ENCODE data around the gene GPT2. TPM values are rescaled to one million over a fixed set of nuclear protein-coding genes. Genes with fewer than 3 reads are reported as not detected.

GPT2 gene
- total RNA-seq, 1 donor from 2014 or later = 18.4 TPM

DNA sequence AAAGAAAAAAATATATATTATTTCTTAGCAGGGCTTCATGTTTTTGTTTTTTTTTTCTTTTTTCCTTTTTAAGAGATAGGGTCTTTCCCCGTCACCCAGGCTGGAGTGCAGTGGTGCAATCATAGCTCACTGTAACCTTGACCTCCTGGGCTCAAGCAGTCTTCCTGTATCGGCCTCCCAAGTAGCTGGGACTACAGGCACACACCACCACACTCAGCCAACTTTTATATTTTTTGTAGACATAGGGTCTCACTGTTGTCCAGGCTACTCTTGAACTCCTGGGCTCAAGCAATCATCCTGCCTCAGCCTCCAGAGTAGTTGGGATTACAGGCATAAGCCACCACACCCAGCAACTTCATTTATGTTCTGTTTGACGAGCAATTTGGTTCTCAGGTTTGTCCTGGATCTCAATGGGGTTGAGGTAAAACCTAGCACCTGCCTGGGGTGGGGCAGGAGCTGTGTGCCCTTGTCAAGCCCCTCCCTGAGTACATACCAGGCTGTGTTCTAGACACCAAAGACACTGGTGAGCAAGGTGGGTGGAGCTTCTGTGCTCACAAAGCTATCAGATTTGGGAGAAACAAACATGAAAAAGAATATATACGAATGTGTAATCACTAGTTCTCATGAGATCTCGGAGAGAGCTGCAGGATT, 19.2 kb downstream of the GPT2 start:
- H3K4me1 ChIP-seq = peaks cover 15% of the 10 kb centered on the region
- no peaks in the 10 kb centered on the region for H3K27me3 ChIP-seq
- no peaks in the 10 kb centered on the region for H3K36me3 ChIP-seq
- intact Hi-C loops (cut with DNase I) = no loop called here
- no peak for DNase-seq (ENCODE audit: extremely low spot score in 2 of 2)
- H3K9me3 ChIP-seq = no peaks in the 10 kb centered on the region
- TF ChIP-seq POLR2A (IDR thresholded peaks at IDR 0.05) (no peak), POLR2AphosphoS5 (IDR thresholded peaks at IDR 0.05; ENCODE audit: insufficient read depth in 1 of 2, low read depth in 1 of 2) (no peak)
- TF ChIP-seq, protein P1, sequence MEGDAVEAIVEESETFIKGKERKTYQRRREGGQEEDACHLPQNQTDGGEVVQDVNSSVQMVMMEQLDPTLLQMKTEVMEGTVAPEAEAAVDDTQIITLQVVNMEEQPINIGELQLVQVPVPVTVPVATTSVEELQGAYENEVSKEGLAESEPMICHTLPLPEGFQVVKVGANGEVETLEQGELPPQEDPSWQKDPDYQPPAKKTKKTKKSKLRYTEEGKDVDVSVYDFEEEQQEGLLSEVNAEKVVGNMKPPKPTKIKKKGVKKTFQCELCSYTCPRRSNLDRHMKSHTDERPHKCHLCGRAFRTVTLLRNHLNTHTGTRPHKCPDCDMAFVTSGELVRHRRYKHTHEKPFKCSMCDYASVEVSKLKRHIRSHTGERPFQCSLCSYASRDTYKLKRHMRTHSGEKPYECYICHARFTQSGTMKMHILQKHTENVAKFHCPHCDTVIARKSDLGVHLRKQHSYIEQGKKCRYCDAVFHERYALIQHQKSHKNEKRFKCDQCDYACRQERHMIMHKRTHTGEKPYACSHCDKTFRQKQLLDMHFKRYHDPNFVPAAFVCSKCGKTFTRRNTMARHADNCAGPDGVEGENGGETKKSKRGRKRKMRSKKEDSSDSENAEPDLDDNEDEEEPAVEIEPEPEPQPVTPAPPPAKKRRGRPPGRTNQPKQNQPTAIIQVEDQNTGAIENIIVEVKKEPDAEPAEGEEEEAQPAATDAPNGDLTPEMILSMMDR (IDR thresholded peaks at IDR 0.05) = no peak
- no peak overlapping the region for H3K4me3 ChIP-seq
- no peak overlapping the region for H3K27ac ChIP-seq

DNA sequence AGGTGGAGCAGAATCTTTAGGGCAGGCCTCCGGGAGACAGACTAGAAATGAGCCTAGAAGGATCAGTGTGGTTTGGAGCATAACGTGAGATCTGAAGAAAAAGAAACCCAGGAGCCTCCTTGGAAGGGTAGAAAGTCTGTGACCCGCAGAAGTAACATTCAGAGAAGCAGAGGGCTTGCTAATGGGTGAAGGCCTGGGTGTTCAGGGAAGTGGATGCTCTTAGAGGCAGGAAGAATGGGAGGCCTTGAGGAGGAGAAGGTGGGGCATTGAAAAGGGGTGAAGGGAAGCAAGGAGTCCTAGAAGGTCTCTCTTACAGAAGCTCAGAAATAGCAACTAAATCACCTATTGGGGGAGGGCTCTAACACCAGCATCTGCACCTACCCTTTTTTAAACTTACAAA, 20.3 kb downstream of the GPT2 start:
- Histone ChIP-seq H3K27ac (no peak overlapping the region), H3K4me3 (no peak overlapping the region), H3K36me3 (no peaks in the 10 kb centered on the region), H3K9me3 (no peaks in the 10 kb centered on the region), H3K4me1 (peaks cover 11% of the 10 kb centered on the region), H3K27me3 (no peaks in the 10 kb centered on the region)
- no peak for DNase-seq (ENCODE audit: extremely low spot score in 2 of 2)
- intact Hi-C loops (cut with DNase I) = no loop called here
- no peak for TF ChIP-seq POLR2AphosphoS5 (IDR thresholded peaks at IDR 0.05; ENCODE audit: insufficient read depth in 1 of 2, low read depth in 1 of 2)
- TF ChIP-seq, protein P1 (IDR thresholded peaks at IDR 0.05) = no peak
- no peak for TF ChIP-seq POLR2A (IDR thresholded peaks at IDR 0.05)

DNA sequence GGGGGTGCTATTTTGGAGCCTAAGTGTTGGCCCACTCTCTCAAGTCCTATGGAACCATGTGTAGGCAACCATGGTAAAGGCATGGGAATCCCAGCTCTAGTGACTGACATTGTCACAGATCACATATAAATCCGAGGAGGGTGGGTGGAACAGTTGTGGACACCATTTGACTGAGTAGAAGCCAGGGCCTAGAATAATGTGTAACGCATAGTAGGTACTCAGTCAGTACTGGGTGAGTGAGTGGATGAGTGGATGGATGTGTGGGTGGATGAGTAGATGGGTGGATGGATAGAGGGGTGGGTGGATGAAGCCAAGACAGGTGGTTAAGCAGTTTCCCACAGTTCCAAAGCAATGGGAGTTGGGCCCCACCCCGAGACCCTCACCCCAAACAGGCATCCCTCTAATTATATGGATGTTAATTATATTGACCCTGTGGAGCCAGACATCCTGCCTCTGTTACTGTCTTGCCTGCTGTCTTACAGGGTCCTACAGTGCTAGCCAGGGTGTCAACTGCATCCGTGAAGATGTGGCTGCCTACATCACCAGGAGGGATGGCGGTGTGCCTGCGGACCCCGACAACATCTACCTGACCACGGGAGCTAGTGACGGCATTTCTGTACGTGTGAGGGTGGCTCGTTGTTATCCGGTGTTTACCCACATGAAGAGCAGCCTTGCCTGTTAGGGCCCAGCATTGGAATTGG, 22.3 kb downstream of the GPT2 start:
- Histone ChIP-seq H3K36me3 (no peaks in the 10 kb centered on the region), H3K4me3 (no peak overlapping the region), H3K27me3 (no peaks in the 10 kb centered on the region), H3K27ac (no peak overlapping the region), H3K9me3 (no peaks in the 10 kb centered on the region), H3K4me1 (no peaks in the 10 kb centered on the region)
- no peak for TF ChIP-seq POLR2AphosphoS5 (IDR thresholded peaks at IDR 0.05; ENCODE audit: insufficient read depth in 1 of 2, low read depth in 1 of 2)
- TF ChIP-seq, protein P1 (IDR thresholded peaks at IDR 0.05) = no peak
- intact Hi-C loops (cut with DNase I) = loop anchor here (5.0 kb wide), 1 partner anchor 54 kb away; no protein-coding TSS in a partner anchor
- no peak for DNase-seq (ENCODE audit: extremely low spot score in 2 of 2)

DNA sequence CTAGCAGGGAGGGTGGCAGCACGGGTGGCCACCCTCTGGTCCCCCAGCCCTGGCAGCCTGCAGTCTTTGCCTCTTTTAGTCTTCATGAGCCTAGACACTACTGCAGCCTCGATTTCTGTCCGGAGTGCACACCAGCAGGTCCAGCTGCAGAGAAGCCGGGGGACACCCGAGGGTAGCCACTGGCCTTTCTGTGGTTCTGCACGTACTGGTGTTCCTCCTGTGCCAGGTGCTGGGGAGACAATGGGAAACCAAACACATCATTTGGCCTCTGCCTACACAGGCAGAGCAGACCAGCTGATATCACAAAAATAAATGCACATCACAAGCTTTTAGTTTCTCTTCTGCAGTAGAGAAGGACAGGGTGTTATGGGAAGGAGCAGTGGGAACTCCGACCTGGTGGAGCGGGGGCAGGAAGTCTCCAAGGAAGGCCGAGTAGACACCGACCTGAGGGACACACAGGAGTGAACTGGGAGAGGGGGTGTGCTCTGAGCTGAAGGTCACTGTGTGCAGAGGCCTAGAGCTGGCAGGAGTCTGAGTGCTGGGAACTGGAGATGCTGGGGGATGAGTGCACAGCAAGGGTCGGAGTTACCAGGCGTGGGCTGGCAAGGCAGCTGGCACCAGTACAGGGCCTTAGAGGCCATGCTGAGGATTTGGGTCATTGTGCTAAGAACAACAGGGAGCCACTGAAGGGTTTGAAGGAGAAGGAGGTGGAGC, 23.1 kb downstream of the GPT2 start:
- Histone ChIP-seq H3K27ac (no peak overlapping the region), H3K27me3 (no peaks in the 10 kb centered on the region), H3K9me3 (no peaks in the 10 kb centered on the region), H3K36me3 (no peaks in the 10 kb centered on the region), H3K4me3 (no peak overlapping the region), H3K4me1 (no peaks in the 10 kb centered on the region)
- no peak for DNase-seq (ENCODE audit: extremely low spot score in 2 of 2)
- intact Hi-C loops (cut with DNase I) = loop anchor here (5.0 kb wide), 1 partner anchor 55 kb away; no protein-coding TSS in a partner anchor
- TF ChIP-seq, protein P1 (IDR thresholded peaks at IDR 0.05) = no peak

All from vagina (tissue), 2 donors.